IMR-90 (cell line): ENCODE measurements around the gene RALGAPA2. TPM values are rescaled to one million over a fixed set of nuclear protein-coding genes. Genes with fewer than 3 reads are reported as not detected.

Source experiments
- ATAC-seq: fragments of 200-7000 bp; cut with Tn5 transposase; 2 replicates; pipeline ENCODE4 v1.9.1; 2020; ENCODE audit warnings: low read depth, mild to moderate bottlenecking, moderate library complexity
- BruUV-seq: library from RNA; stranded (reverse); fragments of 400-500 nt; replicated peaks from 2 replicates; lab custom pipeline; 2021; lab: Mats Ljungman, UMichigan
- CTCF ChIA-PET: fragments of 300-600 bp; formaldehyde crosslinking; extraction: SDS; loops from one replicate; lab custom pipeline; 2021; ENCODE audit warnings: antibody characterized with exemption; lab: Yijun Ruan, JAX
- POLR2A ChIA-PET: fragments of 300-600 bp; sonication (Branson Sonifier 250); formaldehyde crosslinking; loops from one replicate; lab custom pipeline; 2022; ENCODE audit warnings: antibody characterized with exemption; ENCODE audit not compliant: unreplicated experiment; lab: Charles Lee
- DNase-seq: peaks from one replicate; pipeline ENCODE4 v3.0.0; 2013
- H2AFZ ChIP-seq: replicated peaks from 2 replicates; pipeline ENCODE3; 2013; ENCODE audit warnings: low read length, mild to moderate bottlenecking; ENCODE audit not compliant: poor library complexity
- H2AK5ac ChIP-seq: 2 replicates; pipeline ENCODE4 v1.6.1; 2013; ENCODE audit warnings: low read depth, low read length, inconsistent platforms
- H2AK9ac ChIP-seq: replicated peaks from 2 replicates; pipeline ENCODE3; 2013; ENCODE audit warnings: mild to moderate bottlenecking, low read depth, low read length, moderate library complexity; ENCODE audit not compliant: poor library complexity
- H2BK120ac ChIP-seq: 2 replicates; pipeline ENCODE4 v1.6.1; 2013; ENCODE audit warnings: low read depth, low read length, inconsistent platforms
- H2BK15ac ChIP-seq: 3 replicates; pipeline ENCODE4 v1.6.1; 2013; ENCODE audit warnings: low read depth, low read length, inconsistent platforms
- H2BK20ac ChIP-seq: 2 replicates; pipeline ENCODE4 v1.6.1; 2013; ENCODE audit warnings: low read depth, mild to moderate bottlenecking, inconsistent platforms, low read length, moderate library complexity
- H2BK5ac ChIP-seq: 2 replicates; pipeline ENCODE4 v1.6.1; 2013; ENCODE audit warnings: mild to moderate bottlenecking, low read depth, low read length, inconsistent platforms; ENCODE audit not compliant: poor library complexity, severe bottlenecking
- H3K14ac ChIP-seq: replicated peaks from 2 replicates; pipeline ENCODE4 v1.6.1; 2013; ENCODE audit warnings: low read depth, low read length, inconsistent platforms
- H3K18ac ChIP-seq: 2 replicates; pipeline ENCODE4 v1.6.1; 2013; ENCODE audit warnings: low read depth, low read length, control low read depth
- H3K23ac ChIP-seq: 2 replicates; pipeline ENCODE4 v1.6.1; 2013; ENCODE audit warnings: low read depth, low read length, inconsistent platforms
- H3K27ac ChIP-seq: 2 replicates; pipeline ENCODE4 v1.5.1; 2013; ENCODE audit warnings: mild to moderate bottlenecking, control low read depth, low read length; ENCODE audit not compliant: insufficient read depth
- H3K27me3 ChIP-seq: 2 replicates; pipeline ENCODE4 v1.6.1; 2013; ENCODE audit warnings: low read length; ENCODE audit not compliant: control insufficient read depth, insufficient read depth
- H3K36me3 ChIP-seq: 2 replicates; pipeline ENCODE4 v1.6.1; 2013; ENCODE audit warnings: low read length, mixed read lengths; ENCODE audit not compliant: control insufficient read depth, insufficient read depth
- H3K4ac ChIP-seq: 2 replicates; pipeline ENCODE4 v1.6.1; 2013; ENCODE audit warnings: low read depth, low read length, inconsistent platforms
- H3K4me1 ChIP-seq: 2 replicates; pipeline ENCODE4 v1.6.1; 2013; ENCODE audit warnings: low read length, mixed read lengths; ENCODE audit not compliant: control insufficient read depth, insufficient read depth
- H3K4me2 ChIP-seq: 2 replicates; pipeline ENCODE4 v1.6.1; 2013; ENCODE audit warnings: low read depth, mild to moderate bottlenecking, control low read depth, low read length, moderate library complexity
- H3K4me3 ChIP-seq: 2 replicates; pipeline ENCODE4 v1.5.1; 2013; ENCODE audit warnings: low read depth, mild to moderate bottlenecking, control low read depth, low read length, moderate library complexity; ENCODE audit not compliant: insufficient read depth
- H3K56ac ChIP-seq: 2 replicates; pipeline ENCODE4 v1.6.1; 2013; ENCODE audit warnings: low read length, inconsistent platforms; ENCODE audit not compliant: insufficient read depth; ENCODE audit errors: extremely low read depth
- H3K79me1 ChIP-seq, 2 experiments: 2 replicates each; pipeline ENCODE4 v1.6.1; 2013; ENCODE audit warnings: low read length in 2 of 2, inconsistent platforms in 1 of 2, low read depth in 1 of 2
- H3K9ac ChIP-seq: 2 replicates; pipeline ENCODE4 v1.6.1; 2013; ENCODE audit warnings: low read depth, low read length, control low read depth
- H3K9me1 ChIP-seq: 2 replicates; pipeline ENCODE4 v1.6.1; 2013; ENCODE audit warnings: low read length, inconsistent platforms; ENCODE audit not compliant: insufficient read depth
- H3K9me3 ChIP-seq: 2 replicates; pipeline ENCODE4 v1.6.1; 2013; ENCODE audit warnings: low read length; ENCODE audit not compliant: control insufficient read depth, insufficient read depth
- H4K20me1 ChIP-seq: 2 replicates; pipeline ENCODE4 v1.6.1; 2013; ENCODE audit warnings: low read length, inconsistent platforms; ENCODE audit not compliant: insufficient read depth
- H4K5ac ChIP-seq: 2 replicates; pipeline ENCODE4 v1.6.1; 2013; ENCODE audit warnings: mild to moderate bottlenecking, low read depth, low read length, control low read depth
- H4K8ac ChIP-seq, 2 experiments: 2 replicates each; pipeline ENCODE4 v1.6.1; 2013; ENCODE audit warnings: low read depth in 2 of 2, low read length in 2 of 2, control low read depth in 1 of 2, inconsistent platforms in 1 of 2
- H4K91ac ChIP-seq: 2 replicates; pipeline ENCODE4 v1.6.1; 2013; ENCODE audit warnings: low read depth, low read length, inconsistent platforms; ENCODE audit not compliant: insufficient read depth
- CEBPB ChIP-seq: IDR thresholded peaks from 2 replicates; pipeline ENCODE4 v1.6.1; 2012; ENCODE audit warnings: low read depth, low read length, improper control_type of control experiment
- MAFK ChIP-seq: IDR thresholded peaks from 2 replicates; pipeline ENCODE4 v1.6.1; 2012; ENCODE audit warnings: low read depth, low read length, improper control_type of control experiment
- MAZ ChIP-seq: IDR thresholded peaks from 2 replicates; pipeline ENCODE4 v1.6.1; 2012; ENCODE audit warnings: low read depth, mild to moderate bottlenecking, low read length, improper control_type of control experiment, moderate library complexity, borderline replicate concordance
- MXI1 ChIP-seq: IDR thresholded peaks from 2 replicates; pipeline ENCODE4 v1.6.1; 2012; ENCODE audit warnings: low read depth, mild to moderate bottlenecking, low read length, moderate library complexity, borderline replicate concordance
- NFE2L2 ChIP-seq: fragments of 150-350 bp; IDR thresholded peaks from 2 replicates; pipeline ENCODE4 v1.6.1; 2016; ENCODE audit warnings: low read depth, mild to moderate bottlenecking, low read length
- POLR2A ChIP-seq: IDR thresholded peaks from 2 replicates; pipeline ENCODE4 v1.6.1; 2012; ENCODE audit warnings: mild to moderate bottlenecking, low read depth, low read length
- RAD21 ChIP-seq: IDR thresholded peaks from 2 replicates; pipeline ENCODE4 v1.6.1; 2012; ENCODE audit warnings: low read length, improper control_type of control experiment
- RCOR1 ChIP-seq: IDR thresholded peaks from 2 replicates; pipeline ENCODE4 v1.6.1; 2012; ENCODE audit warnings: mild to moderate bottlenecking, low read length, improper control_type of control experiment; ENCODE audit not compliant: insufficient replicate concordance
- RFX5 ChIP-seq: IDR thresholded peaks from 2 replicates; pipeline ENCODE4 v1.8.0; 2012; ENCODE audit warnings: low read depth, mild to moderate bottlenecking, low read length, moderate library complexity
- SMC3 ChIP-seq: fragments of 150-350 bp; IDR thresholded peaks from 2 replicates; pipeline ENCODE4 v1.6.1; 2016; ENCODE audit warnings: low read depth, mild to moderate bottlenecking, antibody characterized with exemption, low read length, moderate library complexity
- WGBS, 2 experiments: methylation state at CpG; one replicate each; pipeline versions ENCODE4 v1.1.5 to v1.1.7; 2013; ENCODE audit warnings: missing lambda C conversion rate in 2 of 2; ENCODE audit not compliant: insufficient read length in 1 of 2; ENCODE audit errors: extremely low coverage in 2 of 2; 5-methylcytosine and 5-hydroxymethylcytosine counted together
- dilution Hi-C: fragments of 300-500 bp; cut with HindIII; formaldehyde crosslinking; loops from one replicate; pipeline ENCODE4 v1.14.3; 2018; ENCODE audit warnings: low sequenced_read_pairs; ENCODE audit not compliant: unreplicated experiment
- in situ Hi-C: fragments of 300-500 bp; cut with MboI; formaldehyde crosslinking; loops from 3 replicates; pipeline ENCODE4 v1.14.3; 2019; ENCODE audit warnings: low sequenced_read_pairs, inconsistent platforms, mixed read lengths
- intact Hi-C: fragments of 100-400 bp; cut with micrococcal nuclease; formaldehyde crosslinking; loops from 2 replicates; pipeline ENCODE4 v1.10.0; 2022
- polyA plus RNA-seq, 3 experiments: library from polyadenylated mRNA; depleted of rRNA; stranded (reverse); fragments of >200 nt; gene quantifications; 2 replicates each; pipeline ENCODE4 v1.2.3, GENCODE V29; 2012; ENCODE audit warnings: low replicate concordance in 1 of 3
- total RNA-seq: library from RNA; depleted of rRNA; stranded (reverse); fragments of >200 nt; gene quantifications from 2 replicates; pipeline ENCODE4 v1.2.3, GENCODE V29; 2012

The RALGAPA2 gene
- total and polyA plus RNA-seq, 2 of the 4 experiments (the other 2 are of a cell fraction): 1.3 to 3.9 TPM

- H3K79me1 ChIP-seq: no peaks in the 10 kb centered on the region
- DNase-seq (no peak), ATAC-seq (no peak)
- H3K27me3 ChIP-seq: peaks cover 94% of the 10 kb centered on the region
- H3K36me3 ChIP-seq: no peaks in the 10 kb centered on the region
- H2BK15ac ChIP-seq: no peak overlapping the region
- no peak overlapping the region for H3K9ac ChIP-seq
- no peak overlapping the region for H2AK9ac ChIP-seq
- TF ChIP-seq SMC3 (no peak), RCOR1 (no peak), POLR2A (no peak), MAFK (no peak), NFE2L2 (no peak), CEBPB (no peak), MAZ (no peak), RFX5 (no peak), RAD21 (no peak), MXI1 (no peak)
- peaks cover 2% of the 10 kb centered on the region; the same call in 1 of the 2 replicates for H3K4me1 ChIP-seq
- H3K9me3 ChIP-seq: no peaks in the 10 kb centered on the region; the same call in 1 of the 2 replicates
- H3K56ac ChIP-seq: no peak overlapping the region
- WGBS, 2 experiments: 10% methylated on average over 2 of the region's 7 CpGs; no CpG with 5 or more reads in 1 of the 2 experiments
- H4K8ac ChIP-seq: no peak overlapping the region
- H4K20me1 ChIP-seq: no peaks in the 10 kb centered on the region
- H3K18ac ChIP-seq: no peak overlapping the region
- intact Hi-C loops: no loop called here
- no TSS peak for BruUV-seq
- no peak overlapping the region for H3K4me3 ChIP-seq
- no peak overlapping the region for H2AFZ ChIP-seq
- H3K14ac ChIP-seq: no peak overlapping the region
- dilution Hi-C loops: no loop called here
- POLR2A ChIA-PET: no interaction called here
- no peak overlapping the region for H2BK120ac ChIP-seq
- H2BK5ac ChIP-seq: no peak overlapping the region
- H2BK20ac ChIP-seq: no peak overlapping the region
- no peak overlapping the region for H4K5ac ChIP-seq
- H3K4me2 ChIP-seq: no peak overlapping the region
- no peaks in the 10 kb centered on the region for H3K9me1 ChIP-seq
- CTCF ChIA-PET: interaction anchor here (0.6 to 1.6 kb wide), 4 partner anchors 11 to 286 kb away, joined by 3 to 8 read pairs (median 4); no protein-coding TSS in a partner anchor
- no peak overlapping the region for H4K91ac ChIP-seq
- no peak overlapping the region for H3K23ac ChIP-seq
- no peak overlapping the region for H3K4ac ChIP-seq
- no peak overlapping the region for H2AK5ac ChIP-seq
- no peak overlapping the region for H3K27ac ChIP-seq
- in situ Hi-C loops: no loop called here
These were observed 341.4 kb downstream of the RALGAPA2 start for GRCh38 chr20:20371083-20371482.
